KMS-11 (cell line): ENCODE measurements around the gene KCNG4.

ENCODE experiments used
- H2AFZ ChIP-seq: fragments of 200-600 bp; sonication (generic); 2 replicates; pipeline ENCODE4 v1.6.1; 2016; ENCODE audit warnings: antibody characterized with exemption, mixed run types, low read depth
- H3K27ac ChIP-seq: fragments of 200-600 bp; sonication (generic); 2 replicates; pipeline ENCODE4 v1.6.1; 2016; ENCODE audit warnings: mild to moderate bottlenecking, mixed run types
- H3K27me3 ChIP-seq: fragments of 200-600 bp; sonication (generic); 2 replicates; pipeline ENCODE4 v1.6.1; 2017; ENCODE audit warnings: mild to moderate bottlenecking, low read depth, mixed run types, moderate library complexity; ENCODE audit not compliant: insufficient read depth
- H3K36me3 ChIP-seq: fragments of 200-600 bp; sonication (generic); 2 replicates; pipeline ENCODE4 v1.6.1; 2017; ENCODE audit warnings: mild to moderate bottlenecking, mixed run types; ENCODE audit not compliant: insufficient read depth
- H3K4me1 ChIP-seq: fragments of 200-600 bp; sonication (generic); 2 replicates; pipeline ENCODE4 v1.6.1; 2016; ENCODE audit warnings: mild to moderate bottlenecking, low read depth, mixed run types; ENCODE audit not compliant: poor library complexity, severe bottlenecking
- H3K4me2 ChIP-seq: fragments of 200-600 bp; sonication (generic); 2 replicates; pipeline ENCODE4 v1.7.0; 2016; ENCODE audit warnings: mild to moderate bottlenecking, mixed run types
- H3K4me3 ChIP-seq: fragments of 200-600 bp; sonication (generic); IDR thresholded peaks from 2 replicates; pipeline ENCODE4 v1.6.1; 2017; ENCODE audit warnings: low read depth, low read length, mixed read lengths; ENCODE audit not compliant: insufficient read depth
- H3K79me2 ChIP-seq: fragments of 200-600 bp; sonication (generic); 2 replicates; pipeline ENCODE4 v1.6.1; 2016; ENCODE audit warnings: low read depth, mixed run types; ENCODE audit not compliant: insufficient read depth
- H3K9ac ChIP-seq: fragments of 200-600 bp; sonication (generic); 2 replicates; pipeline ENCODE4 v1.6.1; 2016; ENCODE audit warnings: mild to moderate bottlenecking, mixed run types
- H4K20me1 ChIP-seq: fragments of 200-600 bp; sonication (generic); 2 replicates; pipeline ENCODE4 v1.6.1; 2016; ENCODE audit warnings: mild to moderate bottlenecking, mixed run types; ENCODE audit not compliant: insufficient read depth
- CTCF ChIP-seq: fragments of 200-600 bp; sonication (generic); conservative IDR thresholded peaks from 2 replicates; pipeline ENCODE4 v1.6.1; 2017; ENCODE audit warnings: low read depth, mild to moderate bottlenecking, antibody characterized with exemption, low read length, moderate library complexity, mixed read lengths

KCNG4 gene

GRCh38 chr16:84237994-84238750, 1.6 kb downstream of the KCNG4 start:
- H3K27me3 ChIP-seq: peaks cover 82% of the 10 kb centered on the region
- H3K4me2 ChIP-seq: no peak overlapping the region
- no peak overlapping the region for H3K27ac ChIP-seq
- TF ChIP-seq CTCF: no peak
- no peak overlapping the region for H3K4me3 ChIP-seq
- H3K79me2 ChIP-seq: no peaks in the 10 kb centered on the region
- no peaks in the 10 kb centered on the region for H3K4me1 ChIP-seq
- no peaks in the 10 kb centered on the region for H4K20me1 ChIP-seq
- H3K9ac ChIP-seq: no peak overlapping the region
- no peak overlapping the region for H2AFZ ChIP-seq
- no peaks in the 10 kb centered on the region for H3K36me3 ChIP-seq

- Histone ChIP-seq H3K27ac (no peak overlapping the region), H3K9ac (no peak overlapping the region), H3K79me2 (no peaks in the 10 kb centered on the region), H3K4me2 (no peak overlapping the region), H3K4me3 (no peak overlapping the region), H2AFZ (no peak overlapping the region), H3K4me1 (no peaks in the 10 kb centered on the region), H3K27me3 (peaks cover 87% of the 10 kb centered on the region), H4K20me1 (no peaks in the 10 kb centered on the region), H3K36me3 (no peaks in the 10 kb centered on the region)
- no peak for TF ChIP-seq CTCF
Measured at GRCh38 chr16:84236671-84237070, 3.1 kb downstream of the KCNG4 start.

GRCh38 chr16:84234321-84235241, 5.2 kb downstream of the KCNG4 start:
- Histone ChIP-seq H3K79me2 (no peaks in the 10 kb centered on the region), H3K27me3 (peaks cover 86% of the 10 kb centered on the region)

GRCh38 chr16:84233748-84234147, 6.1 kb downstream of the KCNG4 start:
- no peaks in the 10 kb centered on the region for H4K20me1 ChIP-seq
- no peak overlapping the region for H3K4me3 ChIP-seq
- no peak overlapping the region for H3K9ac ChIP-seq
- TF ChIP-seq CTCF: no peak
- H3K79me2 ChIP-seq: no peaks in the 10 kb centered on the region
- no peak overlapping the region for H2AFZ ChIP-seq
- no peak overlapping the region for H3K27ac ChIP-seq
- no peaks in the 10 kb centered on the region for H3K4me1 ChIP-seq
- no peaks in the 10 kb centered on the region for H3K36me3 ChIP-seq
- peaks cover 86% of the 10 kb centered on the region for H3K27me3 ChIP-seq
- no peak overlapping the region for H3K4me2 ChIP-seq

More at GRCh38 chr16:84234321-84235241, 5.2 kb downstream of the KCNG4 start:
- Histone ChIP-seq H3K36me3 (no peaks in the 10 kb centered on the region), H3K4me2 (no peak overlapping the region), H3K4me1 (no peaks in the 10 kb centered on the region), H3K27ac (no peak overlapping the region), H4K20me1 (no peaks in the 10 kb centered on the region), H2AFZ (no peak overlapping the region), H3K4me3 (no peak overlapping the region), H3K9ac (no peak overlapping the region)
- no peak for TF ChIP-seq CTCF
